HepG2 (cell line): ENCODE results near the gene NYAP2. TPM values are rescaled to one million over a fixed set of nuclear protein-coding genes. Genes with fewer than 3 reads are reported as not detected.

Experiments used
- ATAC-seq: fragments of 200-7000 bp; cut with Tn5 transposase; 3 replicates; pipeline ENCODE4 v1.9.1; 2020; ENCODE audit warnings: mild to moderate bottlenecking, moderate library complexity
- BruUV-seq: library from RNA; stranded (reverse); fragments of 400-500 nt; replicated peaks from 2 replicates; lab custom pipeline; 2021; lab: Mats Ljungman, UMichigan
- CTCF ChIA-PET: fragments of 300-600 bp; formaldehyde crosslinking; extraction: SDS; loops from one replicate; lab custom pipeline; 2021; ENCODE audit warnings: low total read pairs, inconsistent platforms, low intra/inter-chr PET ratio; lab: Yijun Ruan, JAX
- POLR2A ChIA-PET: fragments of 350-600 bp; sonication (Branson Sonifier 250); formaldehyde crosslinking; loops from one replicate; lab custom pipeline; 2020; ENCODE audit warnings: antibody characterized with exemption, inconsistent platforms; lab: Yijun Ruan, JAX
- DNase-seq: peaks from one replicate; pipeline ENCODE4 v3.0.0-alpha.2; 2015; ENCODE audit warnings: low spot score
- FAIRE-seq: peaks from 3 replicates; lab custom pipeline; 2011; peaks lifted over from hg19 to GRCh38; lab: Jason Lieb, UNC
- H2AFZ ChIP-seq: one replicate; pipeline ENCODE4 v1.6.1; 2011; ENCODE audit warnings: low read length, inconsistent platforms
- H3K27ac ChIP-seq: fragments of 300-600 bp; 3 replicates; pipeline ENCODE4 v1.8.0; 2011; ENCODE audit warnings: mixed run types, mild to moderate bottlenecking, mixed read lengths, low read length, inconsistent platforms; ENCODE audit not compliant: insufficient read depth; ENCODE audit errors: extremely low read length
- H3K27me3 ChIP-seq, 2 experiments: fragments of 200-600 bp in 1 of 2; 2 replicates in 1 of 2; 3 replicates in 1 of 2; pipeline versions ENCODE4 v1.6.0 to v1.8.0; 2011; ENCODE audit warnings: low read length in 2 of 2, mild to moderate bottlenecking in 2 of 2, moderate library complexity in 2 of 2, inconsistent platforms in 1 of 2; ENCODE audit not compliant: insufficient read depth in 2 of 2, control insufficient read depth in 1 of 2
- H3K36me3 ChIP-seq, 2 experiments: fragments of 200-600 bp in 1 of 2; replicated peaks in 1 of 2; 2 replicates in 1 of 2; 3 replicates in 1 of 2; pipeline versions ENCODE4 v1.5.1 to v1.8.0; 2011; ENCODE audit warnings: low read length in 2 of 2, inconsistent platforms in 1 of 2; ENCODE audit not compliant: insufficient read depth in 2 of 2, control insufficient read depth in 1 of 2
- H3K4me1 ChIP-seq: 2 replicates; pipeline ENCODE4 v1.5.1; 2012; ENCODE audit warnings: low read length, inconsistent platforms; ENCODE audit not compliant: insufficient read depth
- H3K4me2 ChIP-seq: 2 replicates; pipeline ENCODE4 v1.6.0; 2011; ENCODE audit warnings: low read depth, low read length, inconsistent platforms
- H3K4me3 ChIP-seq, 3 experiments: fragments of 200-600 bp in 1 of 3; sonication (generic), shearing (Covaris generic) in 1 of 3; replicated peaks in 1 of 3; 2 replicates each; pipeline ENCODE4 v1.5.1; 2011 to 2016; ENCODE audit warnings: low read length in 3 of 3, inconsistent platforms in 2 of 3, low read depth in 2 of 3, mild to moderate bottlenecking in 2 of 3, control low read depth in 1 of 3, mixed read lengths in 1 of 3; ENCODE audit not compliant: insufficient read depth in 1 of 3
- H3K79me2 ChIP-seq: one replicate; pipeline ENCODE4 v1.6.1; 2011; ENCODE audit warnings: low read length, inconsistent platforms; ENCODE audit not compliant: insufficient read depth
- H3K9ac ChIP-seq: 2 replicates; pipeline ENCODE4 v1.6.0; 2011; ENCODE audit warnings: mild to moderate bottlenecking, low read depth, low read length, inconsistent platforms; ENCODE audit not compliant: insufficient read depth
- H3K9me3 ChIP-seq: 2 replicates; pipeline ENCODE4 v1.5.1; 2012; ENCODE audit warnings: mild to moderate bottlenecking, low read length
- H4K20me1 ChIP-seq: 2 replicates; pipeline ENCODE4 v1.6.0; 2011; ENCODE audit warnings: inconsistent platforms, mild to moderate bottlenecking, low read length, moderate library complexity; ENCODE audit not compliant: insufficient read depth
- GTF2F1 ChIP-seq: fragments of 150-350 bp; IDR thresholded peaks from 2 replicates; pipeline ENCODE4 v1.6.1; 2014; ENCODE audit warnings: low read length
- ZNF574 ChIP-seq: sonication (generic); formaldehyde crosslinking; IDR thresholded peaks from 2 replicates; pipeline ENCODE4 v1.4.0; 2020; ENCODE audit warnings: missing genetic modification reagents
- ZNF773 ChIP-seq: sonication (generic); formaldehyde crosslinking; IDR thresholded peaks from 2 replicates; pipeline ENCODE4 v1.4.0; 2020; ENCODE audit warnings: missing genetic modification reagents, borderline replicate concordance
- WGBS: methylation state at CpG from one replicate; pipeline ENCODE4 v1.1.6; 2017; ENCODE audit warnings: low lambda C conversion rate; 5-methylcytosine and 5-hydroxymethylcytosine counted together
- in situ Hi-C: cut with HindIII; loops from 2 replicates; pipeline ENCODE4 v1.10.0; 2017; ENCODE audit warnings: low pct_unique_long_range_greater_than_20kb; ENCODE audit not compliant: extremely low pct_ligation_motif_present
- intact Hi-C: fragments of 100-400 bp; cut with micrococcal nuclease; formaldehyde crosslinking; loops from one replicate; pipeline ENCODE4 v1.10.0; 2022; ENCODE audit not compliant: unreplicated experiment
- polyA plus RNA-seq, 8 experiments: library from polyadenylated mRNA; depleted of rRNA in 3 of 8; stranded (reverse) in 7 of 8; unstranded in 1 of 8; fragments of >200 nt; fragmentation: Illumina TruSeq in 4 of 8; extraction: Trizol in 4 of 8; gene quantifications; 2 replicates each; pipeline versions ENCODE4 v1.2.1 to v1.2.3, GENCODE V29; 2011 to 2016; ENCODE audit warnings: low read depth in 4 of 8, missing spikeins in 1 of 8, mixed read lengths in 1 of 8; ENCODE audit not compliant: insufficient read depth in 1 of 8
- total RNA-seq, 5 experiments: library from RNA; depleted of rRNA; stranded (reverse); fragments of >200 nt; fragmentation: Illumina TruSeq; extraction: Trizol; gene quantifications; 2 replicates each; pipeline ENCODE4 v1.2.3, GENCODE V29; 2016; ENCODE audit warnings: low read depth in 1 of 5

Gene NYAP2
- total and polyA plus RNA-seq, 2 of the 13 experiments (the other 11 are each of a cell fraction or from before 2014, with no cell fraction given) = not detected

GRCh38 chr2:225534037-225534436, 134.5 kb downstream of the NYAP2 start:
- CTCF ChIA-PET = no interaction called here
- FAIRE-seq = no peak
- whole genome bisulfite sequencing = 2% methylated on average over 6 of the region's 6 CpGs

More at GRCh38 chr2:225534037-225534436, 134.5 kb downstream of the NYAP2 start:
- H3K27me3 ChIP-seq = no peaks in the 10 kb centered on the region; a peak in 1 of 5 replicates
- H2AFZ ChIP-seq = no peak overlapping the region
- no peaks in the 10 kb centered on the region for H3K4me1 ChIP-seq
- intact Hi-C loops (no loop called here), in situ Hi-C loops (no loop called here)
- H3K9me3 ChIP-seq = no peaks in the 10 kb centered on the region
- no peak overlapping the region for H3K27ac ChIP-seq
- BruUV-seq = no TSS peak
- ATAC-seq (no peak), DNase-seq (no peak)
- no peak overlapping the region for H3K4me3 ChIP-seq
- no peak overlapping the region for H3K9ac ChIP-seq
- H3K4me2 ChIP-seq = no peak overlapping the region
- no peaks in the 10 kb centered on the region; the same call in 1 of the 2 replicates for H4K20me1 ChIP-seq
- H3K79me2 ChIP-seq = no peaks in the 10 kb centered on the region
- no peaks in the 10 kb centered on the region for H3K36me3 ChIP-seq
- POLR2A ChIA-PET = no interaction called here
- TF ChIP-seq ZNF574 (no peak), GTF2F1 (no peak), ZNF773 (CRISPR knock-in tag) (no peak)
